ENCODE results near the gene ADH5.
"Not testable (repeated sequence)": the region's sequence is repeated elsewhere in the genome, so short reads cannot be mapped to it uniquely, and the experiment has no call there.

The ADH5 gene

DNA sequence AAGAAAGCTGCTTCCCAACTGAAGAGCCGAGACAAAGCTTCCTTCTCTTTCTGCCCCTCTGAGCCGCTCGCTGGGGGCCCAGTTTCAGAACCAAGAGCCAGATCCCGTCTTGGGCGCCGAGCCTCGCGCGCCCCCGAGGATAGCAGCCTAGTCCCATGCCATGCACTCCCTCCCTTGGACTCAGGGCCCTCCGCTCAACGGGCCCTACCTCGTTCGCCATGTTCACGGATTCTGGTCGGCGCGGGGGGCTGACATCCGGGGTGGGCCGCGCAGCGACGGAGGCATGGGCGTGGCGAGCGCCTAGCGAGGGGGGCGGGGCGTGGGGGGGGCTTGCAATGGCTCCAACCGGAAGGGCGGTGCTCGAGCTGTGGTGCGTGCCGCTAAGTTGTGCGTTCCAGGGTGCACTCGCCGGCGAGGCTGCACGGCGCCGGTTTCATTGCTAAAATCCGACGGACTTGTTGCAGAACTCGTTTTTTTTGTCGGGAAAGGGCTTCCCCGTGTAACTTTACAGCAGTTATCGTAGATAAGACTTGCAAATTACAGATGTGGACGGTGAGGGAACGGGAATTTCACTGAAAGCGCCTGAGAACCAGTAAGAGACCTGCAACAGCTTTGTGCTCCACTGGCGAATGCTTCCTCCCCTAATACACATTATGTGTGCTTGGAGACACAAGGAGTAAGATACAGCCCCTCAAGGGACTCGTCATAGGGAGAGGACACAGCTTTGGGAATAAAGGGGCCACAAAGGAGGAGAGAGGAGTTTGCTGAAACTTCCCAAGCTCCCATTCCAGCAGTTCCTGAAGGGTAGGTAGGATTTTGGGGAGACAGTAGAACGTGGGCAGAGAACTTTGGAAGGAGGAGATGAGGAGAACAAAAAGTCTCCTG, at the start of gene ADH5:
ADH5 (minus strand) TSS at position 308 of the 885 bp plus-strand sequence; CDS start at position 220, 88 bp downstream.
- DNase-seq, result peak; percentile 95

DNA sequence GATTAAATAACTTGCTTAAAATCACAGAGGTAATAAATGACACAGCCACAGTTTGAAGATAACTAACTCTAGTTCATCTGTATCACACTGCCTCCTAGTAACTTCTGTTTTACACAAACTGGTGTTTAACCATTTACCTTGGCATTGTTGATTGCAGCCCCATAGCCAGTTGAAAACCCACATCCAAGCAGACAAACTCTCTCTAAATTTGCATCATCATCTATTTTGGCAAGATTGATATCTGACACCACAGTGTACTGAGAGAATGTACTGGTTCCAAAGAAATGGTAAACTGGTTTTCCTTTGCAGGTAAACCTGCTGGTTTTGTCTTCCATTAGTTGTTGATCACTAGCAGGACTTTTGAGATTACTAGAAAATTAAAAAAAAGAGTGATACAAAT, 47.7 kb upstream of the ADH5 start:
- no peak for DNase-seq

DNA sequence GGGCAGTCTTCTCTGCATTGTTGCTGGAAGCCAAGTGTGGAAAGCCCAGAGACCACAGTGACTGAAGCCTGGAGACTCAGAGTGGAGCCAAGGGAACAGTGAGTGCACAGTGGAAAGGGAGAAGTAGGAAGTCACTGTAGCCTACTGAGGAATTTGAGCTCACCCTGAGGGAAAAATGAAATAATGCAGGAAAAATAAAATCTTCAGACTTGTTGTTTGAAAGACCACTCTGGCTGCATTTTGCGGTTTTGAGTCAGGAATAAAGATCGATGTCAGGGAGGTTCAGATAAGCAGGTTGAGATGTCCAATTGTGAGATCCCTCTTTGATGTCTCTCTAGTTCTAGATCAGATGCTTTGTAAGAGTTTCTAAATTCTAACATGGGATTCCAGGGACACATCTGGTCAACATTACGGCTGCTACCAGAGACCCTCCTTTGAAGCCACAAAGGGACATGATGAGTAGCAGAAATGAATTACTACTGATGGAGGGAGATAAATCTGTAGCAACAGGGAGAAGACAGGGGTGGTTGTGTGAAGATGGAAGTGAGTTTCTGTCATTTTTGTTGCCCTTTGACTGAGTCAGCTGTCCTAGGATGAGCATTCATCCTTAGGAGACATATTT, 47.1 kb upstream of the ADH5 start:
- DNase-seq, result no peak

GRCh38 chr4:99134586-99134985, 46.0 kb upstream of the ADH5 start:
- no peak for DNase-seq

GRCh38 chr4:99131378-99131777, 42.8 kb upstream of the ADH5 start:
- no peak for DNase-seq

DNA sequence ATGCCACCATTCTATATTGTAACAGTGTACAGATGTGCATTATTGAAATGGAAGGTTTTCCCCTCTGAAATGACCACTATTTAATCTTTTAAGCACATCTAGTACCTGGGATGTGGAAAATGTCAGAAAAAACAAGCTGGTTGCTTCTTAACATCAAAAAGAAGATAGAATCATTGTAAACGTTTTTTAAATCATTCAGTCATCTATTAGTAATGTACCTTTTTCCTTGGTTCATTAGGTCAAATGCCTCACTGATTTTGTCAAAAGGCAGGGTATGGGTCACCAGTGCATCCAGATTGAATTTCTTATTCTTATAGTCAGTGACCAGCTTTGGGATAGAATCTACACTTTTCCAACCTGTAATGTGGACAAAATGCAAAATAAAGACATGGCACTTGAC, 37.8 kb upstream of the ADH5 start:
- no peak for DNase-seq

DNA sequence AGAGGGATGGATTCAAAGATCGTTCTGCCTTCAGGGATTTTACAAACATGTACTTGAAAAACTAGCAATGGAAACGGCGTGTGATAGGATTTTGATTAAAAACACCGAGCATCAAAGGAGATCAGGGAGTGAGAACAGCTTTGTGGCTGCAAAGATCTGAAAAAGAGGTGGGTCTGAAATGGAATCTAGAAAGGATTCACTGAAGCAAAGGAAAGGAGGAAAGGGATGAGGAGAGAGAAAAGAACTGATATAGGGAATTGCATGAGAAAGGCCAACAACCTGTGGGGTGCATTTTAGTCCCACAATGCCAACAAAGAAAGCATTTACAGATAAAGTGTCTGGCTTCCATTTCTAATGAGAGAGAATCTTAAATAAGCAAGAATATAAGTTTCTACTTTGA, 32.4 kb upstream of the ADH5 start:
- no peak for DNase-seq

DNA sequence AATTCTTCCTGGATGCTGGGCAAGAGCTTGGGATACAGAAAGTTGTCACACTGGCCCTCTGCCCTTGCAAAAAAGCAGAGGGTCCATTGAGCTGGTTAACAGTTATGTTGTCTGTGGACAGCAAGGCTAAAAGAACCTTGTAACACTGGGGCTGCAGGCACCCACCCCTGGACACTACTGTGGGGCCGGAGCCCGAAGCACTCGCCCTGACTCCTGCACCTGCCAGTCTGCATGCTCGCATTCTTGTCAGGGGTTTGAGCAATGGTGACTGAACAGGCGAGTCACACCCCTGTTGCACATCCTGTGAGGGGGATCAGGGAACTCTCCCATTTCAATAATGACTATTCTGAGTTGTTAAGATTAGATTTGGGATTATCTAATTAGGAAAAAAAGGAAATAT, 31.9 kb upstream of the ADH5 start:
- DNase-seq, result no peak

DNA sequence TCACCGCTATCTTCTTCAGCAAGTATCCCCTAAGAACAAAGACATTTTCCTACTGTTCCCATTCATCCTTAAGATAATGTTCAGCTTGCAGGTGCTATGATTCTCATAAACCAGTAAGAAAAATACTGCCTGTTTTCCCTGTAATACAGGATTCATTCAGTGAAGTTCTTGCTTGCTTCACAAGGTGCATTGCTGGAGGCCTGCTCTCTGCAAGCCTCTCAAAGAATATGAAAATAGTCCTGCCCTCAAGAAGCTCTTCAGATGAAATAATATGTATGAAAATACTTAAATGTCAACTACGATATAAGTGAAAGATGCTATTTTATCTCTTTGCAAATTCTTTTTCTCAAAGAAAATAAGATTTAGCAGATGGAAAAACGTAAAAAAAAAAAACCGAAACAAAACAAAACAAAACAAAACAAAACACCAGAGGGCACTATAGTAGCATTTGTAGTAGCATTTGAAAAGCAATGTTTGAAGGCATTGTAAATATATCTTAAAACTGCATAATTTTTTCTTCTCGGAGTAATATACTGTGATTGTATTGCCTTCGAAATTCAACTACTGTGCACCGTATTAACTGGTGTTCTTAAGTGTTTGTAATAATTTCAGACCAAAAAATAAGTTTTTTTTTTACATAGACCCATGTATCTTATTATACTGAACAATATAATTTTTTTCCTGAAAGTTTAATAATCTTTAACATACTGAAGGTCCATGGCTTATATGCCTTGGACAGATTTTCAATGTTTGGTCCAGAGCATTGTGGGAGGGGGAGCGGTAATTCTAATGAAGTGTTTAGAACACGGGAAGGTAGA, 29.5 kb upstream of the ADH5 start:
- DNase-seq, result no peak

GRCh38 chr4:99117122-99117841, 28.7 kb upstream of the ADH5 start:
- DNase-seq, result not testable (repeated sequence)

DNA sequence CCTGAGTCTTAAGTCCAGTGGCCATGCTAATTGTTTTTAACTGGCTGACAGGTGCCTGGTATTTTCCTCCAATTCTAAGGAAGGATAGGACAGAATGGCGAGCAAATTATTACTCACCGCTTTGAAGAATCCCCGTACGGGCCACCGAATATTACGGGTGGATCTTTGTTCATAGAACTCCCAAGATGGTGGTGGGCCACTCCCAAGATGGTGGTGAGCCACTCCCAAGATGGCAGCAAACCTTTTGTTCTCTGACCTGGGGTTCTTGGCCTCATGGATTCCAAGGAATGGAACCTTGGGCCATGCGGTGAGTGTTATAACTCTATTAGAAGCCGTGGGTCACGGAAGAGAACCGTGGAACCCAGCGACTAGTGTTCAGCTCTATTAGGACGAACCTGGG, 20.7 kb upstream of the ADH5 start:
- DNase-seq, result not testable (repeated sequence)

DNA sequence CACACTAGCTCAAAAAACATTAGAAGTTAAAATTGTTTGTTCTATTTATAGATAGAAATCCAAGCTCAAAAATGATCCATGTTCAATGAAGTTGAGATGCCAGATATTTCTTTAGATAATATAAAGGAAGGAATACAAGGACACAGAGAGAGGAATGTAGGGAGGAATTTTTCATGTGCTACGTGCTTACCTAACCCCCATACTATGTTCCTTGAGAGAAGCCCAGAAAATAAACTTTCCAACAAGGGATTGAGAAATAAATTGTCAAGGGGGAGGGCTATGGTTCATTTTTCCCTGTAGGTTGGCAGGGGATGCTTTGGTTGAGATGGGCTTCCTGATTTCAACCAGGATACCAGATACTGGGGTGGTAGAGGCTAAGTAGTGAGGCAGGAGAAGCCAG, 15.6 kb upstream of the ADH5 start:
- no peak for DNase-seq

- no peak for DNase-seq
Observed at GRCh38 chr4:99103166-99103565, 14.6 kb upstream of the ADH5 start.

- DNase-seq, result no peak
Observed at GRCh38 chr4:99102634-99103033, 14.0 kb upstream of the ADH5 start.

- DNase-seq, result no peak
Observed at GRCh38 chr4:99100876-99101275, 12.3 kb upstream of the ADH5 start.

- DNase-seq, result not testable (repeated sequence)
Observed at GRCh38 chr4:99099814-99100213, 11.2 kb upstream of the ADH5 start.

DNA sequence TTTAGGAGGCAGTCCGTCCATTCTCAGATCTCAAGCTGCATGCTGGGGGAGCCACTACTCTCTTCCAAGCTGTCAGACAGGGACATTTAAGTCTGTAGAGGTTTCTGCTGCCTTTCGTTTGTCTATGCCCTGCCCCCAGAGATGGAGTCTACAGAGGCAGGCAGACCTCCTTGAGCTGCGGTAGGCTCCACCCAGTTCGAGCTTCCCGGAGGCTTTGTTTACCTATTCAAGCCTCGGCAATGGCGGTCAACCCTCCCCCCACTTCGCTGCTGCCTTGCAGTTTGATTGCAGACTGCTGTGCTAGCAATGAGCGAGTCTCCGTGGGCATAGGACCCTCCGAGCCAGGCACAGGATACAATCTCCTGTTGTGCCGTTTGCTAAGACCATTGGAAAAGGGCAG, 10.7 kb upstream of the ADH5 start:
- DNase-seq, result no peak

DNA sequence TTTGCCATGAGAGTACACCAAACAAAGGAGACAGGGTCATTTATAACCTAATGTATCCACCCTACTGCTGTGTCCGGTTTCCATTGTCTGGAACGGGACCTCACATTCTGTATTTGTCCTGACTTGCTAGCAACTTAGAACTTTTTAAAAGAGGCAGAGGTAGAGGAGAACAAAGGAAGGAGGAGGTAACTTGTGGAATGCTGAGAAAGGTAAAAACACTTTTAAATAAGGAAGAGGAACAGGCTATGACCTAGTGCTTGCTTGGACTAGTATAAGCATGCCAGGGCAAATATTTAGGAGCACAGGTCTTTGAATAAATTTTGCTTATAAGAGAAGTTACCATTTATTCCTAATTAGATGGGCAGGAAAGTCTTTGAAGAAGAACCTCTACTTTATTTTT, 3.3 kb upstream of the ADH5 start:
- DNase-seq, result not testable (repeated sequence)

DNA sequence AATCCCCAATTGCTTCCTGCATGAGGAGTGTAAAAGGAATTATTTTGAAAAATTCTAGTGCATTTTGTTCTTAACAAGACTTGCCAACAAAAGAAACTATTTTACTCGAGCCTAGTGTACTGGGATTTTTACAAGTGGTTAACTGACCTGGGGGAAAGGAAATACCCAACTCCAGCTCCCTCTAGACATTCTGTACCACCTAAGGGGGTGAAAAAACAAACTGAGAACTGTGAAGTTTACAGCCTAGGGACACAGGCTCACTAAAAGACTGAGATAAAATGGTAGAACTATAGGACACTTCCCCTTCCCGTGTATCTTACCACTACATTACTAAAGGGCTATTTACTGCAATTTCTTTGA, 2.6 kb upstream of the ADH5 start:
- DNase-seq, result no peak

DNA sequence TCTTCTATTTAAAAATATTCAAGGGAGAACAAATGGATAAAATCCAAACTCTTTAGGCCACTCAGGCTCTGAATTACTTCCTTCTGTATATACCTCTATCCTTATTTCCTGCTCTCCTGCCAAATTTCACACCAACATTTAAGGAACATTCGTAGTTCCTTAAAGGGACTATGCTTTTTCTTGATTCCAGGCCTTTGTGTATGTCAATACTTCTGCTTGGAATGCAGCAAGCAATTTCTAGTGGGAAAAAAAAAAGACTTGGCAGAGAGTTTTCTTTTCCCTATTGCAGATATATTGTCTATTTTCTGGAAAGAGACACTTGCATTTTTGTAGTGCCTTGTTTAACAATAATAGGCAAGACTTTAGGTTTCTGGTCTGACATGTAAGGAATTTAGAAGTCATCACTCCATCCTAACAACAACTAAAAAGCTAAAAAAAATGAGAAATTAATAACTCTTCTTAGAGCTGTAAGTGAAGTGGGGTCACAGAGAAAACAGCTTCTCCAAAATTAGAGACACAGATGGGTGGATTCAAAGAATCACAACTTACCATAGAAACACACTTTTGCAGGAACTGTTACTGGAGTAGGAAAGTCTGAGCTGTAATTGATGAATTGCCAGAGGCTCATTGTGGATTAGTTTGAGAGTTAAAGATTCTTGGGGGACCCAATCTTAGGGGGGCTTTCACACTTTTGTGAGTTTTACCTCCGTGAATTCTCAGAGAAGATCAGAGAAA, 2.1 kb upstream of the ADH5 start:
- no peak for DNase-seq

- DNase-seq, result no peak
Observed at GRCh38 chr4:99088023-99088449, 552 bp downstream of the ADH5 start.

GRCh38 chr4:99084595-99084994, 4.0 kb downstream of the ADH5 start:
- DNase-seq, result no peak
